MM.1S (cell line): ENCODE measurements around the gene HCLS1.
A peak's percentile ranks its signal among the peaks of the same experiment; 100 is the strongest.
"Not testable (repeated sequence)": the region's sequence is repeated elsewhere in the genome, so short reads cannot be mapped to it uniquely, and the experiment has no call there.

Experiments
- DNase-seq: peaks from one replicate; pipeline ENCODE4 v3.0.0-alpha.2; 2015
- H2AFZ ChIP-seq: fragments of 300-600 bp; sonication (generic); 2 replicates; pipeline ENCODE4 v1.6.0; 2016; ENCODE audit warnings: antibody characterized with exemption, low read length
- H3F3A ChIP-seq: fragments of 300-600 bp; sonication (generic); 2 replicates; pipeline ENCODE4 v1.6.1; 2016; ENCODE audit warnings: mild to moderate bottlenecking, antibody characterized with exemption, low read length, moderate library complexity, mixed read lengths; ENCODE audit not compliant: insufficient read depth
- H3K27ac ChIP-seq: fragments of 300-600 bp; sonication (generic); 2 replicates; pipeline ENCODE4 v1.5.1; 2016; ENCODE audit warnings: mild to moderate bottlenecking, low read length
- H3K27me3 ChIP-seq: fragments of 300-600 bp; sonication (generic); replicated peaks from 2 replicates; pipeline ENCODE4 v1.6.0; 2016; ENCODE audit warnings: low read length; ENCODE audit not compliant: insufficient read depth
- H3K36me3 ChIP-seq: fragments of 300-600 bp; sonication (generic); replicated peaks from 2 replicates; pipeline ENCODE4 v1.6.1; 2016; ENCODE audit warnings: mild to moderate bottlenecking, low read length, mixed read lengths; ENCODE audit not compliant: insufficient read depth
- H3K4me1 ChIP-seq: fragments of 300-600 bp; sonication (generic); 2 replicates; pipeline ENCODE4 v1.6.1; 2016; ENCODE audit warnings: low read length, mixed read lengths
- H3K4me2 ChIP-seq: fragments of 300-600 bp; sonication (generic); 2 replicates; pipeline ENCODE4 v1.6.0; 2016; ENCODE audit warnings: low read depth, low read length
- H3K4me3 ChIP-seq: fragments of 300-600 bp; sonication (generic); 2 replicates; pipeline ENCODE4 v1.5.1; 2016; ENCODE audit warnings: low read length, mixed read lengths
- H3K79me2 ChIP-seq: fragments of 300-600 bp; sonication (generic); 2 replicates; pipeline ENCODE4 v1.6.1; 2016; ENCODE audit warnings: mixed run types, low read length, mixed read lengths
- H3K9ac ChIP-seq: fragments of 300-600 bp; sonication (generic); 2 replicates; pipeline ENCODE4 v1.6.1; 2016; ENCODE audit warnings: low read length, mixed read lengths
- H3K9me2 ChIP-seq: fragments of 300-600 bp; sonication (generic); replicated peaks from 2 replicates; pipeline ENCODE4 v1.6.1; 2016; ENCODE audit warnings: mild to moderate bottlenecking, low read length, mixed read lengths; ENCODE audit not compliant: insufficient read depth
- H3K9me3 ChIP-seq: fragments of 300-600 bp; sonication (generic); replicated peaks from 2 replicates; pipeline ENCODE4 v1.6.1; 2016; ENCODE audit warnings: mild to moderate bottlenecking, low read length, mixed read lengths; ENCODE audit not compliant: insufficient read depth
- H4K20me1 ChIP-seq: fragments of 300-600 bp; sonication (generic); 2 replicates; pipeline ENCODE4 v1.6.1; 2016; ENCODE audit warnings: mild to moderate bottlenecking, low read length, moderate library complexity, mixed read lengths; ENCODE audit not compliant: insufficient read depth
- CTCF ChIP-seq: fragments of 300-600 bp; sonication (generic); IDR thresholded peaks from 2 replicates; pipeline ENCODE4 v1.5.1; 2016; ENCODE audit warnings: antibody characterized with exemption, low read length, mixed read lengths
- EZH2 ChIP-seq: fragments of 300-600 bp; sonication (generic); optimal IDR thresholded peaks from 2 replicates; pipeline ENCODE3; 2017; ENCODE audit warnings: low read depth, mild to moderate bottlenecking, antibody characterized with exemption, low read length, mixed read lengths
- EZH2phosphoT487 ChIP-seq: fragments of 300-600 bp; sonication (generic); IDR thresholded peaks from 2 replicates; pipeline ENCODE4 v1.6.1; 2018; ENCODE audit warnings: antibody characterized with exemption, low read length

Gene HCLS1

GRCh38 chr3:121606106-121606505 is 54.6 kb downstream of the HCLS1 start:
- no peaks in the 10 kb centered on the region for H3K79me2 ChIP-seq
- no peak overlapping the region for H2AFZ ChIP-seq
- no peak overlapping the region for H3K9ac ChIP-seq
- TF ChIP-seq EZH2 = no peak
- TF ChIP-seq CTCF = no peak
- no peak for TF ChIP-seq EZH2phosphoT487
- no peaks in the 10 kb centered on the region for H3K27me3 ChIP-seq
- no peaks in the 10 kb centered on the region for H4K20me1 ChIP-seq
- H3K9me3 ChIP-seq = no peaks in the 10 kb centered on the region
- H3K27ac ChIP-seq = no peak overlapping the region
- H3K4me2 ChIP-seq = no peak overlapping the region
- no peaks in the 10 kb centered on the region for H3F3A ChIP-seq
- no peaks in the 10 kb centered on the region for H3K36me3 ChIP-seq
- H3K4me3 ChIP-seq = no peak overlapping the region
- H3K4me1 ChIP-seq = peaks cover 2% of the 10 kb centered on the region
- DNase-seq = no peak
- H3K9me2 ChIP-seq = no peaks in the 10 kb centered on the region

- H3K9ac ChIP-seq = no peak overlapping the region
- no peak overlapping the region for H3K4me2 ChIP-seq
- no peaks in the 10 kb centered on the region for H3F3A ChIP-seq
- no peak overlapping the region for H3K4me3 ChIP-seq
- no peaks in the 10 kb centered on the region for H3K27me3 ChIP-seq
- DNase-seq = no peak
- no peaks in the 10 kb centered on the region for H3K36me3 ChIP-seq
- H3K4me1 ChIP-seq = peaks cover 8% of the 10 kb centered on the region
- H4K20me1 ChIP-seq = no peaks in the 10 kb centered on the region
- no peak overlapping the region for H2AFZ ChIP-seq
- H3K79me2 ChIP-seq = no peaks in the 10 kb centered on the region
- no peak for TF ChIP-seq EZH2
- no peak for TF ChIP-seq CTCF
- TF ChIP-seq EZH2phosphoT487 = no peak
- no peaks in the 10 kb centered on the region for H3K9me3 ChIP-seq
- H3K27ac ChIP-seq = no peak overlapping the region
- no peaks in the 10 kb centered on the region for H3K9me2 ChIP-seq
Observed at GRCh38 chr3:121604759-121605158, 55.9 kb downstream of the HCLS1 start.

- no peaks in the 10 kb centered on the region for H3K9me2 ChIP-seq
- no peak overlapping the region for H3K4me3 ChIP-seq
- no peaks in the 10 kb centered on the region for H3K36me3 ChIP-seq
- TF ChIP-seq EZH2phosphoT487 (no peak), EZH2 (no peak), CTCF (no peak)
- H3K79me2 ChIP-seq = no peaks in the 10 kb centered on the region
- H3K27me3 ChIP-seq = no peaks in the 10 kb centered on the region
- peaks cover 8% of the 10 kb centered on the region for H3K4me1 ChIP-seq
- H3K27ac ChIP-seq = no peak overlapping the region
- H3K4me2 ChIP-seq = peak overlapping the region; percentile 4; the same call in 1 of the 2 replicates
- H4K20me1 ChIP-seq = no peaks in the 10 kb centered on the region
- H3K9ac ChIP-seq = no peak overlapping the region; the same call in 1 of the 2 replicates
- peak overlapping the region; percentile 29 for H2AFZ ChIP-seq
- peak; percentile 19 for DNase-seq
- H3K9me3 ChIP-seq = no peaks in the 10 kb centered on the region
- H3F3A ChIP-seq = no peaks in the 10 kb centered on the region
Observed at GRCh38 chr3:121601212-121601812, 59.4 kb downstream of the HCLS1 start.

- H4K20me1 ChIP-seq, H3K9me2 ChIP-seq, H3K4me3 ChIP-seq, H3K36me3 ChIP-seq, H3K9ac ChIP-seq, DNase-seq, H3K4me1 ChIP-seq, H3K27me3 ChIP-seq, H2AFZ ChIP-seq, H3K4me2 ChIP-seq, H3K79me2 ChIP-seq, H3K27ac ChIP-seq, H3K9me3 ChIP-seq, H3F3A ChIP-seq: not testable (repeated sequence)
Observed at GRCh38 chr3:121599900-121600299, 60.8 kb downstream of the HCLS1 start.
